ENCODE results near the gene ABCC1. TPM values are rescaled to one million over a fixed set of nuclear protein-coding genes. Genes with fewer than 3 reads are reported as not detected.
"Not testable (repeated sequence)": the region's sequence is repeated elsewhere in the genome, so short reads cannot be mapped to it uniquely, and the experiment has no call there.

ABCC1 gene
- total RNA-seq, 2 donors from 2014 or later = 18.3 to 23.3 TPM

DNA sequence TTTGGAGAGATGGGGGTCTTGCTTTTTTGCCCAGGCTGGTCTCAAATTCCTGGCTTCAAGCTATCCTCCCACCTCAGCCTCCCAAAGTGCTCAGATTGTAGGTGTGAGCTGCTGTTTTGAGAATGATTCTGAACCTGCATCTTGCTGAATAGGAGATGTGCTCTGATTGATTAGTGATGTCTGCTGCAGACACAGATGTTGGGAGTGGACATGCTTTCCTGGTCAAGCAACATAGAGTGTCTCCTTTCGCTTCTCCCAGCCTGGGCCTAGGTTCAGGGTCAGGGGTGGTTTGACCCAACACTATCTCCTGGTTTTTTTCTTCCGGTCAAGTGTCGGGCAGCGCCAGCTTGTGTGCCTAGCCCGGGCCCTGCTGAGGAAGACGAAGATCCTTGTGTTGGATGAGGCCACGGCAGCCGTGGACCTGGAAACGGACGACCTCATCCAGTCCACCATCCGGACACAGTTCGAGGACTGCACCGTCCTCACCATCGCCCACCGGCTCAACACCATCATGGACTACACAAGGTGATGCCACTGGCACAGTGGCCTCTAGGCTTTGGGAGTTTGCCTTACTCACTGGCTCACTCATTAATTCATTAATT is 188.7 kb downstream of the ABCC1 start:
- ATAC-seq (no peak), DNase-seq (no peak)
- intact Hi-C loops (cut with DNase I, micrococcal nuclease) = no loop called here

DNA sequence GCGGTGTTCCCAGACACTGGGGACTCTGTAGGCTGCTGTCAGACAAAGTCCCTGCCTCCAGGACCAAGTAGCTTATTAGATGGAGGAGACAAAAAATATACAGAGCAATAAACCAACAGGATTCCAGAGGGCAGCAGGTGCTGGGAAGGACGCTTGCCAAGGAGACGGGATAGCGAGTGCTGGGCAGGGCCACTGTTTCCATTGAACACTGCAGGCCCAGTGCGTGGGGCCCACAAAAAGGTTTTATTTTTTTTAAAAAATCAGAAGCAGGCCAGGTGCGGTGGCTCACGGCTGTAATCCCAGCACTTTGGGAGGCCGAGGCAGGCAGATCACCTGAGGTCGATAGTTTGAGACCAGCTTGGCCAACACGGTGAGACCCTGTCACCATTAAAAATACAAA is 189.6 kb downstream of the ABCC1 start:
- DNase-seq (no peak), ATAC-seq (no peak)
- intact Hi-C loops (cut with DNase I, micrococcal nuclease) = no loop called here

DNA sequence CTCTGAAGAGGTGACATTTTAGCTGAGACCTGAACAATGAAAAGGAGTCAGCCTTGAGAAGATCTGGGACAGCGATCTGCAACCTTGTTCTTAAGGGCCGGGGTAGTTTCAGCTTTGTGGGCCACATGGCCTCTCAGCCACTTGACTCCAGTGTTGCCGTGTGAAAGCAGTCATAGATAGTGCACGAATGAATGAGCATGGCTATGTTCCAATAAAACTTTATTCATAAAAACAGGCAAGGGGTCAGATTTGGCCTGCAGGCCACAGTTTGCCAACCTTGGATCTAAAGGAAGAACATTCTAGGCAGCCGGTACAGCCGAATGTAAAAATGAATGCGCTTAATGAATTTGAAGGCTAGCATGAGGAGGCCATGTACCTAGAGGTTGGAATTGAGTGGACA is 190.4 kb downstream of the ABCC1 start:
- DNase-seq (no peak), ATAC-seq (no peak)
- intact Hi-C loops (cut with DNase I, micrococcal nuclease) = no loop called here

DNA sequence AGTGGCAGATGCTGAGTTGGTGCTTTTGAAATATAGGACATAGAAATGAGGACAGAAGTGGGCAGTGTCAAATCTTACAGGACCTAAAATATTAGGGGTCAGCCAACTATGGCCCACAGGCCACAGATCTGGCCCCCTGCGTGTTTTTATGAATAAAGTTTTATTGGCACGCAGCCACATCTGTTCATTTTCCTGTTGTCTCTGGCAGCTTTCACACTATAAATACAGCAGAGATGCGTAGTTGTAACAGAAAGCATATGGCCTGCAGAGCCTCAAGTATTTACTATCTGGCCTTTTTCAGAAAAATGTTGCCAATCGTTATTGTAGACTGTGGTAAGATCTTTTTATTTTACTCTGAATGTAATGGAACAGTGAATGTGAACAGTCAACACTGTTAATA is 191.1 kb downstream of the ABCC1 start:
- ATAC-seq (no peak), DNase-seq (no peak)
- intact Hi-C loops (cut with DNase I, micrococcal nuclease) = no loop called here

DNA sequence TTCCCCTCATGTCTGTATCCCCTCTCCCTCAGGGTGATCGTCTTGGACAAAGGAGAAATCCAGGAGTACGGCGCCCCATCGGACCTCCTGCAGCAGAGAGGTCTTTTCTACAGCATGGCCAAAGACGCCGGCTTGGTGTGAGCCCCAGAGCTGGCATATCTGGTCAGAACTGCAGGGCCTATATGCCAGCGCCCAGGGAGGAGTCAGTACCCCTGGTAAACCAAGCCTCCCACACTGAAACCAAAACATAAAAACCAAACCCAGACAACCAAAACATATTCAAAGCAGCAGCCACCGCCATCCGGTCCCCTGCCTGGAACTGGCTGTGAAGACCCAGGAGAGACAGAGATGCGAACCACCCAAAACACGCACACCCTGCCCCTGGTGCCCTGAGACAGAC is 191.7 kb downstream of the ABCC1 start:
- ATAC-seq (no peak), DNase-seq (no peak)
- intact Hi-C loops (cut with DNase I, micrococcal nuclease) = no loop called here

DNA sequence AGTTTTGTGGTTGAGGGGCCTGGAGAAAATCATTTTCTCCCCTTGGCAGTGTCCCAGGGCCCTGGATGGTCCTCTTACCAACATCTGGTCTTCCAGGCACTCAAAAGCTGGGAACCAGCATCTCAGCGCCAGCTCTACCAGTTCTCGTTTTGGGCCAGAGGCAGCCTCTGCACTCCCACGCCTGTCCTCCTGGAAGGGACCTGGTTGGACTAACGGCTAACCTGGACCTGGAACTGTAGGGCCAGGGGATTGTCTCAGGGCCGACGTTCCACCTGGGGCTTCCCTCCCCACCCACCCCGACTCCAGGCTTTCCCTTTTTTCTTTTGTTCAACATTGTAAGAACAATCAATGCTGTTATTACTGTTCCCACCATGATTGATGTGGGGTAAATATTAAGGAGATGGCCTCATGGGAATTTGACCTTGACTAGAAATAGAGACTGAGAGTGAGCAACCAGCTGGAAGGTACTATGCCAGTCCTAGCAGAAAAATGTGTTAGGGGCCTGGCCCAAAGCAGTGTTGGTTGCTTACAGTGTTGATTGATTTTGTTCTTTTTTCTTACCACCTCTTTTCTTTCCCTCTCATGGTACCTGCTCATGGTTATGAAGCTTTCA is 192.5 kb downstream of the ABCC1 start:
- ATAC-seq (no peak), DNase-seq (no peak)
- intact Hi-C loops (cut with DNase I, micrococcal nuclease) = no loop called here

DNA sequence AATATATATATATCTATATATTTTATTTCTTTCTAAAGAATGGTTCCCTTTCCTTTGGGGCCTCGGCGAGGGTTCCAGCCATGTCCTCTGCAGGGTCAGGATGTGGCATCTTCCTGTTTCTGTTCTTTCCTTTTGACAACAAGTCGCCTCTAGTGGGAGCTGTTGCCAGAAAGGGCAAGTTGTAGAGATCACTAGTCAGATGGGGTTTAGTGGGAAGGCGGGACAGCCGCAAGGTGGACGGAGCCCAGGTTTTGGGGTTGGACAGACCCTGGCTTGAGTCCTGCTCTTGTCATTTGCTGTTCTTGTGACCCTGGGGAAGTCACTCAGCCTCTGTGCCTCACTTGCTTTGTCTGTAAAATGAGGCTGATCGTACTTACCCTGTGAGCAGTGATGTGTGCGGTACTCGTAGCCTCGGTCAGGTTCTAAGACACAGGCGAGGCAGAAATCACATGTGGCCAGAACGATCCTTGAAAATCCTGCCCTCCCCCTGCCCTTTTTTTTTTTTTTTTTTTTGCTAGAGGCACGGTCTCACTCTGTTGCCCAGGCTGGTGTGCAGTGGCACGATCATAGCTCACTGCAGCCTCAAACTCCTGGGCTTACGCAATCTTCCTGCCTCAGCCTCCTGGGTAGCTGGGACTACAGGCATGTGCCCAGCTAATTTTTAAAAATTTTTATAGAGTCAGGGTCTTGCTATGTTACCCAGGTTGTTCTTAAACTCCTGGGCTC is 193.8 kb downstream of the ABCC1 start:
- intact Hi-C loops (cut with DNase I, micrococcal nuclease) = no loop called here
- peak in 1 of 2 donors; percentile 16 for DNase-seq
- ATAC-seq = peak; percentile 31

DNA sequence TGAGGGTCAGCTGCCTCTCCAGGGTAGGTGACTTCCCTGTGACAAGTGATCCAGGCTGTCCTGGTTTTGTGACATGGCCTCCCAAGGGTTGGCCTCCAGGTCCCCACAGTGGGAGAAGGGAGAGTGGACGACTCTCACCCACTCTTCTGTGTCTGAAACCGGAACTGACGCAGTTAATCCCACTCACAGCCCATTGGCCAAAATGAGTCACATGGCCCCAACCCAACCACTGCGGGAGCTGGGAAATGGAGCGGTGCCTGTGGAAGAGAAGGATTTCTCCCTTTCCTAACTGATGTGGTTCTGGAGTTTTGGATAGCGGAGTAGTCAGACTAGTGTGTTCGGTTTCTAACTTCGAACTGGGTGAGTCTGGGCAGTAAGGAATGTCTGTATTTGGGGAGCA is 194.5 kb downstream of the ABCC1 start:
- DNase-seq (no peak), ATAC-seq (no peak)
- intact Hi-C loops (cut with DNase I, micrococcal nuclease) = no loop called here

DNA sequence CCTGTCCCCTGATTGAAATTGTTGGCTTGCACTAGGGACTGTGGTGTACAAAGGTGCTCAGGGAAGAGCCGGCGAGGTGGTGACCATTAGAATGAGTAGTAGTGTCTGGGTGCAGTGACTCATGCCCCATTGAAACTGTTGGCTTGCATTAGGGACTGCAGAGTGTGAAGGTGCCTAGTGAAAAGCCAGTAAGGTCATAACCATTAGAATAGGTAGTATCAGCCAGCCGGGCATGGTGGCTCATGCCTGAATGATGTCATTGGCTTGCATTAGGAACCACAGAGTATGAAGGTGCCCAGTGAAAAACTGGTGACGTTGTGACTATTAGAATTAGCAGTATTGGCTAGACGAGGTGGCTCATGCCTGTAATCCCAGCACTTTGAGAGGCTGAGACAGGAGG is 195.0 kb downstream of the ABCC1 start:
- intact Hi-C loops (cut with DNase I, micrococcal nuclease) = no loop called here
- ATAC-seq (no peak), DNase-seq (no peak)

DNA sequence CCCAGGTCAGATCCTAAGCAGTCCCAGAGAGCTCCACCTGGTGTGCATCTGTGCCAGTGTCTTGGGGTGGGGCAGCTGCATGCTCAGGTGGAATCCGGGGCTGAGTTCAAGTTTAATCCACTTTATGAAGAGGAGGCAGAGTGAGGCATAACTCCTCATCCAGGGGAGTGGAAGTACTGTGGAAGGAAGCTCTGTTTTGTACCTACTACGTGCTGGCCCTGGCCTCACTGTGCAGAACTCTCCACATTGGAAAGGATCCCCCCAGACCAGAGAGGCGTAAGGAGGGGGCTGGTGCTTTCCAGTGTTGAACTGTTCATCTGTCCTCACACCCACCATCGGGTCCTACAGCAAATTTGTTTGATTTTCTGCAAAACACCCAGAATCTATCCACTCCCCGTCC is 195.9 kb downstream of the ABCC1 start:
- ATAC-seq (peak; percentile 8), DNase-seq (no peak)
- intact Hi-C loops (cut with DNase I, micrococcal nuclease) = no loop called here

DNA sequence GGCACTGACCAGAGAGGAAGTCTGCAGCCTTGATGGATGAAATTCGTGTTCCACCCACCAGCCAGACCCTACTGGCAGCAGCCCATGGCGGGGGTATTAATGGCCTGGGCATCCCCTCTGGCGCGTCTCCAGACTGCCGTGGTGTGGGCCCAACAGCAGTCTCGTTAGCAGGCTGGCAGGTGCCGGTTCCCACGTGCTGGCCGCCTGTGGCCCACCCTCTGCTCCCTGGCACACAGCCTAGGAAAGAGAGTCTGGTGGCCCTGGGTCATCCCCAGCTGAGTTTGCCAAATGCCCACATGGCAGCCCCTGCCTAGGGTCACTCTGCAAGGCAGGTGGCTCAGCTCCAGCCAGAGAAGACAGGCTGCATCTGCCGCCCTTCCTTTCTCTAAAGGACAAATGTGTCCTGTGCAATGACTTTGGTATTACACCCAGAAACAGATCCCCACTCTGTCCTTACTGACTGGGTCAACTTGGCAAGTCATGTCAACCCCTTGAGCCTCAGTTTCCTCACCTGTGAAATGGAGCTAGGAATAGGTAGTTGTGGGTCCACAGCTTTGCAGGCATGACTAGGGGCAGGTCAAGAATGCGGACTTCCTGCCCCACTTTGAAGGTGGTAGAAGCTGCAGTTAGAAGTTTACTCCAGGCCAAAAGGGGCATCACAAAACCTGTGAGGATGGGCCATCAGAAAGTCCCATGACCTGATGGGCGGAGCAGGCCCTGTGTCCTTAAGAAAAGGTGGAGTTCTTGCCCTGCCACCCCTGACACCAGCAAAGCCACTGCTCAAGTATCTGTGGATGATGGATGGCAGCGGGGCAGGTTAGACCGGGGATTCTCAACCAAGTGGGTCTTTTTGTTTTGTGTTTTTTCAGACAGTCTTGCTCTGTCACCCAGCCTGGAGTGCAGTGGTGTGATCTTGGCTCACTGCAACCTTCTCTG is 197.2 kb downstream of the ABCC1 start:
- no peak for ATAC-seq
- DNase-seq = no peak
- intact Hi-C loops (cut with DNase I, micrococcal nuclease) = no loop called here

DNA sequence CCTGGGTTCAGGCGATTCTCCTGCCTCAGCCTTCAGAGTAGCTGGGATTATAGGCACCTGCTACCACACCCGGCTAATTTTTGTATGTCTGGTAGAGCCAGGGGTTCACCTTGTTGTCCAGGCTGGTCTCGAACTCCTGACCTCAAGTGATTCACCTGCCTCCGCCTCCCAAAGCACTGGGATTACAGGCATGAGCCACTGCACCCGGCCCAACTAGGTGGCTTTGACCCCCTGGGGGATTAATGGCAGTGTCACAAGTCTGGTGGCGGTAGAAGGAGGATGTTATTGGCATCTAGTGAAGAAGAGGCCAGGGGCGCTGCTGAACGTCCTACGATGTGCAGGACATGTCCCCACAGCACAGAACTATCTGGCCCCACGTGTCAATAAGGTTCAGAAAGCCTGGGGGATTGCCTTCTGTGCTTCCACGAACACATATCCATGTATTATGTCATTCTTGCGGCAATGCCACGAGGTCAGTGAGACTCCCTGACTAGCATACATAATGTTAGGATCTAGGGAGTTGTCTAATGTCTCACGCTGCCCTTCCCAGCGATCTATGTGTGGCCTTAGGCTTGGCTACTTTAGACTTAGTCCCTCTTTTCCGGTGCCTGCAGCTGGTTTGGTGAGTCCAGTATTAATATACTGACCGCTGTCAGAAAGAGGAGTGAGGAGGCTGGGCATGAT is 198.0 kb downstream of the ABCC1 start:
- DNase-seq = no peak
- intact Hi-C loops (cut with DNase I, micrococcal nuclease) = no loop called here
- peak; percentile 4 for ATAC-seq

DNA sequence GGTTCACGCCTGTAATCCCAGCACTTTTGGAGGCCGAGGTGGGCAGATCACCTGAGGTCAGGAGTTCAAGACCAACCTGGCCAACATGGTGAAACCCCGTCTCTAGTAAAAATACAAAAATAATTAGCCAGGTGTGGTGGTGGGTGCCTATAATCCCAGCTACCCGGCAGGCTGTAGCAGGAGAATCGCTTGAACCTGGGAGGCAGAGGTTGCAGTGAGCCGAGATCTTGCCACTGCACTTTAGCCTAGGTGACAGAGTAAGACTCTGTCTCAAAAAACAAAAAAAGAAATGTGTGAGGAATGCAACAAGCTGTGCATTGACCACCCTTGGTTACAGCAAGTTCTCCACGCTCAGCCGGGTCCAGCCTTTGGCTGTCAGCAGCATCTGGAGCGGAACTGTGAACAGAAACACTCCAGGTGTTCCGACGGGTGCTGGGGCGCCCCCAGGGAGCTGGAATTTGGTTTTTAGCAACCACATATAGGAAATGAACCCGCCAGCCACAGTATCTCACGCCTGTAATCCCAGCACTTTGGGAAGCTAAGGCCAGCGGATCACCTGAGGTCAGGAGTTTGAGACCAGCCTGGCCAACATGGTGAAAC is 198.7 kb downstream of the ABCC1 start:
- ATAC-seq; intact Hi-C loops (cut with DNase I, micrococcal nuclease); DNase-seq: not testable (repeated sequence)

DNA sequence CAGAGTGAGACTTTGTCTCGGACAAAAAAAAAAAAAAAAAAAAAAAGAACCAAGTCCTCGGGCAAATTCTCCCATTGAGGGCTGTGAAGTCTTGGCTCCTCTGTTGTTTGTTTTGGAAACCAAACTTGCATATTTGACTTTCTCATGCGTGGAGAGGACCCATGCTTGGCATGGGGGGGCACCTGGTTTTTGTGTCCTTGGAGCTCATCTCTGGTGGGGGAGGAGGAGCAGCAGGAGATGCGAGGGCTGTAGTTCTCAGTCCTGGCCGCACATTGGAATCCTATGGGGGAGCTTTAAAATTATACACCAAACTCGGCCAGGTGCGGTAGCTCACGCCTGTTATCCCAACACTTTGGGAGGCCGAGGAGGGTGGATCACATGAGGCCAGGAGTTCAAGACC is 199.3 kb downstream of the ABCC1 start:
- DNase-seq (no peak), ATAC-seq (no peak)
- intact Hi-C loops (cut with DNase I, micrococcal nuclease) = no loop called here

DNA sequence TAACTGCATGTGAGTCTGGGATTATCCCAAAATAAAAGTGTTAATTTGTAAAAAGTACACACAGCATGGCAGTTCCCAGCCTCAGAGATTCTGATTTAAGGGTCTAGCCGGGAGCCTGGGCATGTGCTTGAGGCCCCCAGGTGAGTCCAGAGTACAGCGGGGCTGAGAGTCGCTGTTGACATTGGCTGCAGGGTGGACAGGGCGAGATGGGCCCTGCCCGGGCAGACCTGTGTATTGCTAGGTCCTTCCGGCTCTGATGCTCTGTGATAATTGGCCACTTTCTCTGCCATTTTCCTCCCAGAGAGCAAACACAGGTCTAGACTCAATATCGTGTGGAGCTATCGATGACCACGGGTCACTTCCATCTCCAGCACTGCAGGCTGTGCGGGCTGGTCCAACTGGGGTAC is 200.3 kb downstream of the ABCC1 start:
- DNase-seq (no peak), ATAC-seq (no peak)
- intact Hi-C loops (cut with DNase I, micrococcal nuclease) = no loop called here

DNA sequence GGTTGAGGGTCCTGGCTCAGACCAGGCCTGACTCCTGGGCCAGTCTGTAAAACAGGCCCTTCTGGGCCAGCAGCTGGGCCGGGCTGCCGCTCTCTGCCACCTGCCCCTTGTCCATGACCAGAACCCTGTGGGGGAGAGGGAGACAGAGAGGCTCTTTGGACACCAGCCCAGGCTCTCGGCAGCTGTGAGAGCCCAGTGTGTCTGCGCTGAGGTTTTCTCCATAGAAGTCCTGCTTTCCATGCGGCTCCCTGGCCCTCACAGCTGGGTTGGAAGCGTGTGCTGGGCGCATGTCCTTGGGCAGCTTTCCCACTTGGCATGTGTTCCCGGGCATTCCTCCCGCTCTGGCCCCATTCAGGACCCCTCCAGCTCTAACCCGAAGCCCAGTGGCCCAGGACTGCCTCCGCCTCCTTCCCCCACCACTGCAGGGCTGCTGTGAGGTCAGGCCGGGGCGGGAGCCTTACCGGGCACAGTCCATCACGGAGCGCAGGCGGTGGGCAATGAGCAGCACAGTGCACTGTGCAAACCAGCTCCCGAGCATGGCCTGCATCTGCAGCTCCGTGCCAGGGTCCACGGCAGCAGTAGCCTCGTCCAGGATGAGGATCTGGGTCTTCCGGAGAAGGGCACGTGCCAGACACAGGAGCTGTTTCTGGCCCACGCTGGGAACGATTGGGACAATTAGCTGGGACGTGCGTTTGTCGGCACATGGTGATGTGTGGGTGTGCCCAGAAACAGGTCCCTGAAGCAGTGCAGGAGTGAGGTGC is 200.9 kb downstream of the ABCC1 start:
- DNase-seq = peak; percentile 36 to 81
- intact Hi-C loops (cut with DNase I, micrococcal nuclease) = no loop called here

DNA sequence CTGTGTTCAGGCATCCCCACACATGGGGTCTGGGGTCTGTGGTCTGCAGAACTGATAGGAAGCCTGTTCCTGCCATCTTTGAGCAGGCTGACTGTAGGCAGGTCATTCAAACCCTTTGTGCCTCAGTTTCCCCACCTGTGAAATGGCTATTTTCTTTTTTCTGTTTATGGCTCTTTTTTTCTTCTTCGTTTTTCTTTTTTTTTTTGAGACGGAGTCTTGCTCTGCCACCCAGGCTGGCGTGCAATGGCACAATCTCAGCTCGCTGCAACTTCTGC is 201.4 kb downstream of the ABCC1 start:
- DNase-seq (no peak), ATAC-seq (no peak)
- intact Hi-C loops (cut with DNase I, micrococcal nuclease) = no loop called here

More for the DNA sequence above, 200.9 kb downstream of the ABCC1 start:
- peak; percentile 26 for ATAC-seq

DNA sequence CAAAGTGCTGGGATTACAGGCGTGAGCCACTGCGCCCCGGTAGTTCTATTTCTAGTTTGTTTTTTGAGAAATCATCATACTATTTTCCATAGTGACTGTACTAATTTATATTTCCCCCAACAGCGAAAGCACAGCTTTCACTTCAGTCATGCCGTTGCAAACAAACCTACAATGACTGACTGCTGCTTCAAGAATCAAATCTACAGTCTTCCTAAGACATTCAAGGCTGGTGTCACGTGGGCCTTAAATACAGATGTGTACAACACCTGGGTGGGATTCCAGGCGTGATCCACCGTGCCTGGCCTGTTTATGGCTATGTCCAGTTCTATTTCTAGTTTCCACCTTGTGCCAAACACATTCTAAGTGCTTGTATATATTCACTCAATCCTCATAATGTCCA is 201.9 kb downstream of the ABCC1 start:
- intact Hi-C loops (cut with DNase I, micrococcal nuclease) = no loop called here
- DNase-seq = no peak
- no peak for ATAC-seq

Measured in left colon (tissue), 2 donors.